HEK293 (cell line): ENCODE measurements around the gene HNRNPA2B1.

Experiments used
- ATF2 ChIP-seq: fragments of 450-650 bp; formaldehyde crosslinking; IDR thresholded peaks from 2 replicates; pipeline ENCODE4 v1.5.1; 2016; ENCODE audit warnings: missing biosample characterization, missing genetic modification characterization, low read depth
- CTCF ChIP-seq: fragments of 450-650 bp; formaldehyde crosslinking; IDR thresholded peaks from 2 replicates; pipeline ENCODE4 v1.5.1; 2016; ENCODE audit warnings: missing biosample characterization, missing genetic modification characterization
- ZBTB11 ChIP-seq: fragments of 450-650 bp; formaldehyde crosslinking; conservative IDR thresholded peaks from 2 replicates; pipeline ENCODE4 v1.5.1; 2016; ENCODE audit warnings: low read depth, missing biosample characterization, missing genetic modification characterization
- ZBTB44 ChIP-seq: fragments of 450-650 bp; IDR thresholded peaks from 2 replicates; pipeline ENCODE4 v1.5.1; 2018; ENCODE audit warnings: missing biosample characterization, mild to moderate bottlenecking, missing genetic modification characterization
- ZNF76 ChIP-seq: fragments of 450-650 bp; formaldehyde crosslinking; IDR thresholded peaks from 2 replicates; pipeline ENCODE4; 2016; ENCODE audit warnings: low read depth, missing biosample characterization, missing genetic modification characterization, borderline replicate concordance

GRCh38 chr7:26212921-26213718, 12.6 kb upstream of the HNRNPA2B1 start:
- TF ChIP-seq CTCF (no peak), ZNF76 (tag by site-specific recombination) (no peak), ZBTB44 (tag by site-specific recombination) (no peak), ZBTB11 (tag by site-specific recombination) (no peak), ATF2 (tag by site-specific recombination) (no peak)
